Adrenal gland (tissue), 12 donors: Measurements from ENCODE around the gene UGT2B7. TPM values are rescaled to one million over a fixed set of nuclear protein-coding genes. Genes with fewer than 3 reads are reported as not detected.

ENCODE experiments used
- DNase-seq, 7 donors: peaks; one replicate each; pipeline ENCODE4 v3.0.0-alpha.2; 2019 to 2020
- H3K27ac ChIP-seq, 5 donors: fragments of 200-600 bp; sonication (generic) in 4 of 5; 1 replicate in 3 of 5; 2 replicates in 2 of 5; pipeline versions ENCODE4 v1.5.1 to v1.8.0; 2016 to 2020; ENCODE audit warnings: mild to moderate bottlenecking in 1 of 5
- H3K27me3 ChIP-seq: fragments of 200-600 bp; 2 replicates; pipeline ENCODE4 v1.8.0; 2021
- H3K36me3 ChIP-seq, 2 donors: fragments of 200-600 bp; replicated peaks in 1 of 2; 1 replicate in 1 of 2; 2 replicates in 1 of 2; pipeline versions ENCODE4 v1.5.1 to v1.8.0; 2018 to 2022
- H3K4me1 ChIP-seq, 2 donors: fragments of 200-600 bp; replicated peaks in 1 of 2; 1 replicate in 1 of 2; 2 replicates in 1 of 2; pipeline versions ENCODE4 v1.5.1 to v1.8.0; 2018 to 2021
- H3K4me3 ChIP-seq, 4 donors: fragments of 200-600 bp; sonication (generic) in 3 of 4; one replicate each; pipeline ENCODE4 v1.5.1; 2016 to 2018
- H3K9me3 ChIP-seq, 3 donors: fragments of 200-600 bp; sonication (generic) in 1 of 3; replicated peaks in 1 of 3; 1 replicate in 2 of 3; 2 replicates in 1 of 3; pipeline versions ENCODE4 v1.5.1 to v1.8.0; 2016 to 2021
- POLR2A ChIP-seq, 2 donors: fragments of 450-650 bp; IDR thresholded peaks; one replicate each; pipeline ENCODE4 v1.6.1; 2017; ENCODE audit warnings: antibody characterized with exemption in 2 of 2, mild to moderate bottlenecking in 2 of 2, moderate library complexity in 1 of 2
- WGBS, 4 donors: extraction: QIAGEN DNeasy Blood & Tissue Kit in 2 of 4; methylation state at CpG; one replicate each; pipeline versions ENCODE4 v1.1.5 to v1.1.7; 2013 to 2017; 5-methylcytosine and 5-hydroxymethylcytosine counted together
- intact Hi-C, 2 donors: fragments of 100-400 bp; cut with DNase I; formaldehyde crosslinking; loops; one replicate each; pipeline versions ENCODE4 v1.14.1 to v1.15.0; 2022 to 2023
- polyA plus RNA-seq, 3 donors: library from polyadenylated mRNA; stranded (reverse); fragments of 200-250 nt in 2 of 3; fragments of 350-450 nt in 1 of 3; fragmentation: Illumina TruSeq in 1 of 3; extraction: RNeasy Lipid Tissue Mini Kit (QIAGEN cat#74804) in 1 of 3; gene quantifications; one replicate each; pipeline ENCODE4 v1.2.3, GENCODE V29; 2013 to 2014
- total RNA-seq, 9 donors: library from RNA; depleted of rRNA in 4 of 9; stranded (reverse); fragments of >200 nt in 4 of 9; fragments of 120-200 nt in 1 of 9; fragmentation: NEBNext Ultra II Directional in 1 of 9; extraction: Animal tissue kit (Norgen Biotek cat#: 25700) in 1 of 9; gene quantifications; one replicate each; pipeline versions ENCODE4 v1.1.0 to v1.2.4, GENCODE V29; 2013 to 2023
- TF ChIP-seq, protein P1 (sequence below), 6 experiments: fragments of 450-650 bp in 4 of 6; fragments of 200-600 bp in 2 of 6; sonication (generic) in 1 of 6; IDR thresholded peaks; 1 replicate in 5 of 6; 2 replicates in 1 of 6; pipeline versions ENCODE4 v1.5.1 to v1.8.0; 2016 to 2021; ENCODE audit warnings: antibody characterized with exemption in 6 of 6, mild to moderate bottlenecking in 2 of 6, moderate library complexity in 1 of 6
- donor health status: healthy with polysubstance abuse.
- donor health status: Bipolar disorder and iron deficiency.
- donor health status: DM: yes; HTN: yes; CAD: no.
- donor health status: DM: no; HTN: no; CAD: no.
- donor health status: DM: no; HTN: no; CAD: no.
- donor health status: DM: yes; HTN: yes; CAD: no.

The UGT2B7 gene
- total and polyA plus RNA-seq, 12 donors, result 0.07 to 0.23 TPM; not detected in 10

DNA sequence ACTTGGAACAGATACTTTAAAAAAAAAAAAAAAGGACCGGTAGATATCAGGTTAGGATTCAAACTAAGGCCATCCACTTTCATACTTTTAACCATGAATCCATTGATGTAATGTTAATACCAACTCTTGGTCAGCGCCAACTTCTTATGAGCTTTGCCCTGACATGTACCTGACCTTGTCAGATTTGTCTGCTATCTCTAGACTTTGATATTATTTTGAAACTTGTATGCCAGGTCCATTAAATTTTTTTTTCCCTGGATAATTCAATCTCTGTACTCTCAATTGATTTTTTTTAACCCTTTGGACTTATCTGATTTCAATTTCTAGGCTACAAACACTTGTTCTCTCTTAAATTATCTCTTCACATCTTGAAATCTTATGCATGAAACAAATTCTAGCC is 27.2 kb upstream of the UGT2B7 start:
- intact Hi-C loops, result no loop called here
- WGBS, 4 donors, result 21 to 49% (median 39%) methylated on average over 2 of the region's 2 CpGs
- Histone ChIP-seq H3K4me3 (no peak overlapping the region), H3K9me3 (no peaks in the 10 kb centered on the region), H3K4me1 (no peaks in the 10 kb centered on the region), H3K36me3 (no peaks in the 10 kb centered on the region), H3K27ac (no peak overlapping the region), H3K27me3 (no peaks in the 10 kb centered on the region)
- TF ChIP-seq POLR2A (IDR thresholded peaks at IDR 0.05), result no peak
- TF ChIP-seq, protein P1, sequence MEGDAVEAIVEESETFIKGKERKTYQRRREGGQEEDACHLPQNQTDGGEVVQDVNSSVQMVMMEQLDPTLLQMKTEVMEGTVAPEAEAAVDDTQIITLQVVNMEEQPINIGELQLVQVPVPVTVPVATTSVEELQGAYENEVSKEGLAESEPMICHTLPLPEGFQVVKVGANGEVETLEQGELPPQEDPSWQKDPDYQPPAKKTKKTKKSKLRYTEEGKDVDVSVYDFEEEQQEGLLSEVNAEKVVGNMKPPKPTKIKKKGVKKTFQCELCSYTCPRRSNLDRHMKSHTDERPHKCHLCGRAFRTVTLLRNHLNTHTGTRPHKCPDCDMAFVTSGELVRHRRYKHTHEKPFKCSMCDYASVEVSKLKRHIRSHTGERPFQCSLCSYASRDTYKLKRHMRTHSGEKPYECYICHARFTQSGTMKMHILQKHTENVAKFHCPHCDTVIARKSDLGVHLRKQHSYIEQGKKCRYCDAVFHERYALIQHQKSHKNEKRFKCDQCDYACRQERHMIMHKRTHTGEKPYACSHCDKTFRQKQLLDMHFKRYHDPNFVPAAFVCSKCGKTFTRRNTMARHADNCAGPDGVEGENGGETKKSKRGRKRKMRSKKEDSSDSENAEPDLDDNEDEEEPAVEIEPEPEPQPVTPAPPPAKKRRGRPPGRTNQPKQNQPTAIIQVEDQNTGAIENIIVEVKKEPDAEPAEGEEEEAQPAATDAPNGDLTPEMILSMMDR (IDR thresholded peaks at IDR 0.05), result no peak
- DNase-seq, result no peak

DNA sequence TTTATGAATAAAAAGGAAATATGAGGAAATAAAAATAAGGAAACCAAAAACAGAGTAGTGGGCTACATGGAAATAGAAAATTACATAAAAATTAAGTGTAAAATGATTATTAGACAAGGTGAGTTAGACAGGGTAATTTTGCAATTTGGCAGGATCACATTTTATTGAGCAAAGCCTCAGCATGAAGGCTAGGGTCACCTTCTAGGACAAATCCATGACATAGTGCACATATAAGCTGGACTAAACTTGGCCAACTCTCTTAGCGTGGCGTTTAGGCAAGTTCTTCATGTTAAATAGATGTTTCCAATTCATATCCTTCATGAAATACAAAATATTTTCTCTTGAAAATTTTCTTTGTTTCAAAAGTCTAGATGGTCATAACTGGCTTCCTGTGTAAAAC is 25.7 kb upstream of the UGT2B7 start:
- Histone ChIP-seq H3K4me1 (no peaks in the 10 kb centered on the region), H3K27ac (no peak overlapping the region), H3K4me3 (no peak overlapping the region), H3K36me3 (no peaks in the 10 kb centered on the region), H3K9me3 (no peaks in the 10 kb centered on the region), H3K27me3 (no peaks in the 10 kb centered on the region)
- no peak for DNase-seq
- TF ChIP-seq POLR2A (IDR thresholded peaks at IDR 0.05), result no peak
- TF ChIP-seq, protein P1 (IDR thresholded peaks at IDR 0.05), result no peak
- 44 to 71% (median 57%) methylated on average over 2 of the region's 2 CpGs for WGBS, 4 donors
- intact Hi-C loops, result no loop called here

- Histone ChIP-seq H3K4me1 (no peaks in the 10 kb centered on the region), H3K36me3 (no peaks in the 10 kb centered on the region), H3K27ac (no peak overlapping the region), H3K9me3 (no peaks in the 10 kb centered on the region), H3K27me3 (no peaks in the 10 kb centered on the region), H3K4me3 (no peak overlapping the region)
- intact Hi-C loops, result no loop called here
- TF ChIP-seq, protein P1 (IDR thresholded peaks at IDR 0.05), result no peak
- TF ChIP-seq POLR2A (IDR thresholded peaks at IDR 0.05), result no peak
- WGBS, 4 donors, result 70 to 89% (median 77%) methylated on average over 1 of the region's 1 CpG
- no peak for DNase-seq
Measured at GRCh38 chr4:69071286-69071685, 25.0 kb upstream of the UGT2B7 start.

- TF ChIP-seq POLR2A (IDR thresholded peaks at IDR 0.05), result no peak
- TF ChIP-seq, protein P1 (IDR thresholded peaks at IDR 0.05), result no peak
Measured at GRCh38 chr4:69073375-69073774, 22.9 kb upstream of the UGT2B7 start.

More at GRCh38 chr4:69073375-69073774, 22.9 kb upstream of the UGT2B7 start:
- 59 to 71% (median 63%) methylated on average over 1 of the region's 1 CpG for WGBS, 4 donors
- Histone ChIP-seq H3K27me3 (no peaks in the 10 kb centered on the region), H3K36me3 (no peaks in the 10 kb centered on the region), H3K9me3 (no peaks in the 10 kb centered on the region), H3K4me3 (no peak overlapping the region), H3K4me1 (no peaks in the 10 kb centered on the region), H3K27ac (no peak overlapping the region)
- intact Hi-C loops, result no loop called here
- no peak for DNase-seq
